ENCODE results near the gene DEPDC7. TPM values are rescaled to one million over a fixed set of nuclear protein-coding genes. Genes with fewer than 3 reads are reported as not detected.

Gene DEPDC7
- total and polyA plus RNA-seq, 2 of the 13 experiments (the other 11 are each of a cell fraction or from before 2014, with no cell fraction given) = 17.3 to 33.3 TPM

DNA sequence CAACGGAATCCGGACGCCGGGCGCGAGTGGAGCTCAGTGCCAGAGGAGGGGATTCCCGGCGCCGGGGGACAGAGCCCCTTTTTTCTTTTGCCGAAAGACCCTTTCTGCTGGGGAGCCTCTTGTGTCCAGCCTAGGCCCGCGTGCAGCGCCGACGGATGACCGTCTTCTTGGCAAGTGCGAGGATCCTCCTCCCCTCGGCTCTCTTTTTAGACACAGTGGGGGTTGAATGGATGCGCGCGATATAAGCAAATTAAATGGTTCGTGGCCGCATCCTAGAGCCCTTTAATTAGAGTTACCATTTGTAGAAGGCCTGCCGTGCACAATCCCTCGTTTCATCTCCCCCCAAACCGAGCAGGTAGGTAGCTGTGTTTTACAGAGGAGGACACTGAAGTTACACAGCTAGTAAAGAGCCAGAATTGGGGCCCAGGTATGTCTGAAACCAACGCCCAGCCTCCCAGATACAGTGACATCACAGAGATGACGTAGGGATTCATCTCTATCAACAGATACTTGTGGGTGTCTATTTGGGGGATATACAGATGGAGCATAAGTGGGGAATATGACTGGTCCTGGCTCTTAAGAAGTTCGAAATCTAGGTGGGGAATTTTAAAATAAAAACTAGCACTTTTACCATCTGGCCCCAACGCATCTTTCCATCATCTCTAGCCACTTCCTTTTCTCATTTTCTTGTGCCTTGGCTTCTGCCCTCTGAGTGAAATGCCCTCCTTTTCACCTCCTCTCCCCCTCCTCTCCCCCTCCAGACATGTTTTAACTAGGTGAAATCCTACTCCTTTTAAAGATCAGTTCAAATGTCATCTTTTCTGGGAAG is 24.6 kb downstream of the DEPDC7 start (continued):
- no peak for TF ChIP-seq MIXL1 (CRISPR knock-in tag; IDR thresholded peaks at IDR 0.05)
- TF ChIP-seq ZNF546 (CRISPR knock-in tag; conservative IDR thresholded peaks at IDR 0.05) = 0 out of 2 replicates have a peak, but pooled peaks have one; percentile 18
- TF ChIP-seq RORA (CRISPR knock-in tag; IDR thresholded peaks at IDR 0.05) = no peak
- peak; percentile 61; the same call in 1 of the 2 replicates for TF ChIP-seq CREB1 (IDR thresholded peaks at IDR 0.05)
- no peak for TF ChIP-seq CREB1 (CRISPR knock-in tag; IDR thresholded peaks at IDR 0.05)
- TF ChIP-seq PRPF4 (IDR thresholded peaks at IDR 0.05; ENCODE audit: low read depth, low read length, poor library complexity, severe bottlenecking) = no peak
- no peak for TF ChIP-seq RBFOX2 (IDR thresholded peaks at IDR 0.05; ENCODE audit: low read depth, low read length)
- no peak for TF ChIP-seq HNF4A (CRISPR knock-in tag; IDR thresholded peaks at IDR 0.05)
- no peak for TF ChIP-seq ZNF782 (CRISPR knock-in tag; IDR thresholded peaks at IDR 0.05; ENCODE audit: borderline replicate concordance)
- no peak for TF ChIP-seq FOXK2 (IDR thresholded peaks at IDR 0.05)
- peak; percentile 31 for TF ChIP-seq SRSF1 (optimal IDR thresholded peaks at IDR 0.05; ENCODE audit: low read depth, low read length)
- TF ChIP-seq, protein P1, sequence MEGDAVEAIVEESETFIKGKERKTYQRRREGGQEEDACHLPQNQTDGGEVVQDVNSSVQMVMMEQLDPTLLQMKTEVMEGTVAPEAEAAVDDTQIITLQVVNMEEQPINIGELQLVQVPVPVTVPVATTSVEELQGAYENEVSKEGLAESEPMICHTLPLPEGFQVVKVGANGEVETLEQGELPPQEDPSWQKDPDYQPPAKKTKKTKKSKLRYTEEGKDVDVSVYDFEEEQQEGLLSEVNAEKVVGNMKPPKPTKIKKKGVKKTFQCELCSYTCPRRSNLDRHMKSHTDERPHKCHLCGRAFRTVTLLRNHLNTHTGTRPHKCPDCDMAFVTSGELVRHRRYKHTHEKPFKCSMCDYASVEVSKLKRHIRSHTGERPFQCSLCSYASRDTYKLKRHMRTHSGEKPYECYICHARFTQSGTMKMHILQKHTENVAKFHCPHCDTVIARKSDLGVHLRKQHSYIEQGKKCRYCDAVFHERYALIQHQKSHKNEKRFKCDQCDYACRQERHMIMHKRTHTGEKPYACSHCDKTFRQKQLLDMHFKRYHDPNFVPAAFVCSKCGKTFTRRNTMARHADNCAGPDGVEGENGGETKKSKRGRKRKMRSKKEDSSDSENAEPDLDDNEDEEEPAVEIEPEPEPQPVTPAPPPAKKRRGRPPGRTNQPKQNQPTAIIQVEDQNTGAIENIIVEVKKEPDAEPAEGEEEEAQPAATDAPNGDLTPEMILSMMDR (CRISPR knock-in tag; IDR thresholded peaks at IDR 0.05) = no peak
- TF ChIP-seq IRX3 (CRISPR knock-in tag; IDR thresholded peaks at IDR 0.05; ENCODE audit: borderline replicate concordance, low read depth) = no peak
- TF ChIP-seq, protein P2, sequence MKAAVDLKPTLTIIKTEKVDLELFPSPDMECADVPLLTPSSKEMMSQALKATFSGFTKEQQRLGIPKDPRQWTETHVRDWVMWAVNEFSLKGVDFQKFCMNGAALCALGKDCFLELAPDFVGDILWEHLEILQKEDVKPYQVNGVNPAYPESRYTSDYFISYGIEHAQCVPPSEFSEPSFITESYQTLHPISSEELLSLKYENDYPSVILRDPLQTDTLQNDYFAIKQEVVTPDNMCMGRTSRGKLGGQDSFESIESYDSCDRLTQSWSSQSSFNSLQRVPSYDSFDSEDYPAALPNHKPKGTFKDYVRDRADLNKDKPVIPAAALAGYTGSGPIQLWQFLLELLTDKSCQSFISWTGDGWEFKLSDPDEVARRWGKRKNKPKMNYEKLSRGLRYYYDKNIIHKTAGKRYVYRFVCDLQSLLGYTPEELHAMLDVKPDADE (CRISPR knock-in tag; IDR thresholded peaks at IDR 0.05) = no peak
- TF ChIP-seq, protein P3, sequence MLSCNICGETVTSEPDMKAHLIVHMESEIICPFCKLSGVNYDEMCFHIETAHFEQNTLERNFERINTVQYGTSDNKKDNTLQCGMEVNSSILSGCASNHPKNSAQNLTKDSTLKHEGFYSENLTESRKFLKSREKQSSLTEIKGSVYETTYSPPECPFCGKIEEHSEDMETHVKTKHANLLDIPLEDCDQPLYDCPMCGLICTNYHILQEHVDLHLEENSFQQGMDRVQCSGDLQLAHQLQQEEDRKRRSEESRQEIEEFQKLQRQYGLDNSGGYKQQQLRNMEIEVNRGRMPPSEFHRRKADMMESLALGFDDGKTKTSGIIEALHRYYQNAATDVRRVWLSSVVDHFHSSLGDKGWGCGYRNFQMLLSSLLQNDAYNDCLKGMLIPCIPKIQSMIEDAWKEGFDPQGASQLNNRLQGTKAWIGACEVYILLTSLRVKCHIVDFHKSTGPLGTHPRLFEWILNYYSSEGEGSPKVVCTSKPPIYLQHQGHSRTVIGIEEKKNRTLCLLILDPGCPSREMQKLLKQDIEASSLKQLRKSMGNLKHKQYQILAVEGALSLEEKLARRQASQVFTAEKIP (CRISPR knock-in tag; IDR thresholded peaks at IDR 0.05; ENCODE audit: borderline replicate concordance) = no peak
- TF ChIP-seq FOXA3 (CRISPR knock-in tag; IDR thresholded peaks at IDR 0.05) = no peak
- TF ChIP-seq ZNF674 (CRISPR knock-in tag; IDR thresholded peaks at IDR 0.05; ENCODE audit: low read depth) = 0 out of 2 replicates have a peak, but pooled peaks have one; percentile 35
- TF ChIP-seq TP53 (CRISPR knock-in tag; conservative IDR thresholded peaks at IDR 0.05) = no peak
- no peak for TF ChIP-seq ZKSCAN8 (CRISPR knock-in tag; IDR thresholded peaks at IDR 0.05; ENCODE audit: borderline replicate concordance)
